Occipital lobe (tissue), 2 donors: Measurements from ENCODE around the gene ZNF880. TPM values are rescaled to one million over a fixed set of nuclear protein-coding genes. Genes with fewer than 3 reads are reported as not detected.

ENCODE experiments used
- small RNA-seq: library from RNA; depleted of rRNA; stranded (forward); fragments of <200 nt; gene quantifications from one replicate; pipeline ENCODE3, GENCODE V24; 2014
- total RNA-seq: library from RNA; depleted of rRNA; stranded (reverse); fragments of >200 nt; gene quantifications from one replicate; pipeline ENCODE4 v1.2.3, GENCODE V29; 2014

Gene ZNF880
- total RNA-seq, 1 donor from 2014 or later, result 93.4 TPM

Small RNA genes lying within 50 kb of the gene (small RNA-seq; reads per million reads assigned to genes)
- gene AC010332.1, result not detected

Other genes with a start within 250 kb of the ZNF880 start
- gene ZNF616, start 230.0 kb upstream of the ZNF880 start, total RNA-seq, result 33.4 TPM
- 48.5 TPM for gene ZNF836, start 198.3 kb upstream of the ZNF880 start, total RNA-seq
- gene PPP2R1A, start 179.9 kb upstream of the ZNF880 start, total RNA-seq, result 255 TPM
- gene ZNF766, start 100.3 kb upstream of the ZNF880 start, total RNA-seq, result 19.8 TPM
- gene ZNF480, start 72.8 kb upstream of the ZNF880 start, total RNA-seq, result 9.4 TPM
- gene ZNF610, start 33.7 kb upstream of the ZNF880 start, total RNA-seq, result 17.8 TPM
- gene ZNF528, start 27.9 kb downstream of the ZNF880 start, total RNA-seq, result 57.9 TPM
- gene ZNF534, start 59.2 kb downstream of the ZNF880 start, total RNA-seq, result 2.8 TPM
- gene ZNF578, start 83.6 kb downstream of the ZNF880 start, total RNA-seq, result 28.4 TPM
- 23.9 TPM for gene ZNF808, start 157.7 kb downstream of the ZNF880 start, total RNA-seq
- gene ZNF701, start 200.4 kb downstream of the ZNF880 start, total RNA-seq, result 27.3 TPM